ENCODE results near the gene LITAF. TPM values are rescaled to one million over a fixed set of nuclear protein-coding genes. Genes with fewer than 3 reads are reported as not detected.

Gene LITAF
- total RNA-seq, 6 donors from 2014 or later, result 65.8 to 281 (median 113) TPM

DNA sequence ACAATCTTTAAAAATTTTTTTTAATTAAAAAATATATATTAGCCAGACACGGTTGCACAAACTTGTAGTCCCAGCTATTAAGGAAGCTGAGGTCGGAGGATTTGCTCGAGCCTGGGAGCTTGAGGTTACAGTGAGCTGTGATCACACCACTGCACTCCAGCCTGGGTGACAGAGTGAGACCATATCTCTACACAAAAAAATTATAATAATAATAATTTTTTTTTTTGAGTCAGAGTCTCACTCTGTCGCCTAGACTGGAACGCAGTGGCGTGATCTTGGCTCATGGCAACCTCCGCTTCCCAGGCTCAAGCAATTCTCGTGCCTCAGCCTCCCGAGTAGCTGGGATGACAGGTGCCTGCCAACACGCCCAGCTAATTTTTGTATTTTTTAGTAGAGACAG is 23.8 kb downstream of the LITAF start:
- Histone ChIP-seq H3K4me3 (no peak overlapping the region), H3K4me1 (peaks cover 0 to 35% (median 15%) of the 10 kb centered on the region in 4 donors), H3K9me3 (no peaks in the 10 kb centered on the region), H3K27me3 (no peaks in the 10 kb centered on the region), H3K36me3 (peaks cover 0 to 3% (median 0%) of the 10 kb centered on the region in 4 donors), H3K27ac (peak overlapping the region; percentile 2 to 35 (median 8))
- WGBS, 2 donors, result 76 to 84% methylated on average over 10 of the region's 10 CpGs
- no peak for TF ChIP-seq EP300 (IDR thresholded peaks at IDR 0.05)
- TF ChIP-seq POLR2A (IDR thresholded peaks at IDR 0.05), result no peak
- TF ChIP-seq, protein P1, sequence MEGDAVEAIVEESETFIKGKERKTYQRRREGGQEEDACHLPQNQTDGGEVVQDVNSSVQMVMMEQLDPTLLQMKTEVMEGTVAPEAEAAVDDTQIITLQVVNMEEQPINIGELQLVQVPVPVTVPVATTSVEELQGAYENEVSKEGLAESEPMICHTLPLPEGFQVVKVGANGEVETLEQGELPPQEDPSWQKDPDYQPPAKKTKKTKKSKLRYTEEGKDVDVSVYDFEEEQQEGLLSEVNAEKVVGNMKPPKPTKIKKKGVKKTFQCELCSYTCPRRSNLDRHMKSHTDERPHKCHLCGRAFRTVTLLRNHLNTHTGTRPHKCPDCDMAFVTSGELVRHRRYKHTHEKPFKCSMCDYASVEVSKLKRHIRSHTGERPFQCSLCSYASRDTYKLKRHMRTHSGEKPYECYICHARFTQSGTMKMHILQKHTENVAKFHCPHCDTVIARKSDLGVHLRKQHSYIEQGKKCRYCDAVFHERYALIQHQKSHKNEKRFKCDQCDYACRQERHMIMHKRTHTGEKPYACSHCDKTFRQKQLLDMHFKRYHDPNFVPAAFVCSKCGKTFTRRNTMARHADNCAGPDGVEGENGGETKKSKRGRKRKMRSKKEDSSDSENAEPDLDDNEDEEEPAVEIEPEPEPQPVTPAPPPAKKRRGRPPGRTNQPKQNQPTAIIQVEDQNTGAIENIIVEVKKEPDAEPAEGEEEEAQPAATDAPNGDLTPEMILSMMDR (IDR thresholded peaks at IDR 0.05), result no peak
- no peak for TF ChIP-seq POLR2AphosphoS5 (IDR thresholded peaks at IDR 0.05)
- DNase-seq (peak in 1 of 2 donors; percentile 40), ATAC-seq (ENCODE audit: low FRiP score in 2 of 2) (no peak)

DNA sequence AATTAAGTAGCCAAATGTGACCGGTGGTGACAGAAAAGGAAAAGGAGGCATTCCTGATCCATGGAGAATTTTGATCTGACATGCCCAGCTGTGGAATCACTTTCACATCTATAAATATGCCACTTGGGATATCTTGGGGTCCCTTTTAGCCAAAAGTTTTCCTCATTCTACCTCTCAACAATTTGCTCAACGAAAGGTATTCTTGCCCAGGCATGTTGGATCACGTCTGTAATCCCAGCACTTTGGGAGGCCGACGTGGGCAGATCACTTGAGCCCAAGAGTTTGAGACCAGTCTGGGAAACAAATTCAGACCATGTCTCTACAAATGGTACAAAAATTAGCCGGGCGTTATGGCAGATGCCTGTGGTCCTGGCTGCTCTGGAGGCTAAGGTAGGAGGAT is 24.3 kb downstream of the LITAF start:
- peaks cover 0 to 3% (median 0%) of the 10 kb centered on the region in 4 donors for H3K36me3 ChIP-seq
- H3K27me3 ChIP-seq, result no peaks in the 10 kb centered on the region
- 79 to 85% methylated on average over 7 of the region's 7 CpGs for WGBS, 2 donors
- no peak overlapping the region for H3K4me3 ChIP-seq
- DNase-seq, result no peak
- no peak for ATAC-seq (ENCODE audit: low FRiP score in 2 of 2)
- peaks cover 0 to 40% (median 20%) of the 10 kb centered on the region in 4 donors for H3K4me1 ChIP-seq
- peak overlapping the region in 2 of 4 donors; percentile 65 to 73 for H3K27ac ChIP-seq
- TF ChIP-seq, protein P1 (IDR thresholded peaks at IDR 0.05), result no peak
- TF ChIP-seq POLR2AphosphoS5 (IDR thresholded peaks at IDR 0.05), result no peak
- TF ChIP-seq EP300 (IDR thresholded peaks at IDR 0.05), result no peak
- TF ChIP-seq POLR2A (IDR thresholded peaks at IDR 0.05), result no peak
- no peaks in the 10 kb centered on the region for H3K9me3 ChIP-seq

DNA sequence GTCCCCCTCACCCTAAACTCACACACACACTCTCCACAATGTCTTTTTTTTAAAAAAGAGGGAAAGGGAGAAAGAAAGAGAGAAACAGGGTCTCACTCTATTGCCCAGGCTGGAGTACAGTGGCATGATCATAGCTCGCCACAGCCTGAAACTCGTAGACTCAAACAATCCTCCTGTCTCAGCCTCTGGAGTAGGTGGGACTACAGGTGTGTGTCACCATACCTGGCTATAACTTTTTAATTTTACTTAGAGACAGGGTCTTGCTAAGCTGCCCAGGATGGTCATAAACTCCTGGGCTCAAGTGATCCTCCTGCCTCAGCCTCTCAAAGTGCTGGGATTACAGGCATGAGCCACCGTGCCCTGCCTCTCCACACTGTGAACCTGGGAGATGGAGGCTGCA is 24.9 kb downstream of the LITAF start:
- Histone ChIP-seq H3K4me3 (no peak overlapping the region), H3K36me3 (peaks cover 0 to 3% (median 0%) of the 10 kb centered on the region in 4 donors), H3K27ac (peak overlapping the region; percentile 65 to 73 (median 72)), H3K4me1 (peaks cover 0 to 40% (median 21%) of the 10 kb centered on the region in 4 donors), H3K9me3 (no peaks in the 10 kb centered on the region), H3K27me3 (no peaks in the 10 kb centered on the region)
- TF ChIP-seq EP300 (IDR thresholded peaks at IDR 0.05) (no peak), POLR2A (IDR thresholded peaks at IDR 0.05) (no peak), POLR2AphosphoS5 (IDR thresholded peaks at IDR 0.05) (no peak)
- TF ChIP-seq, protein P1 (IDR thresholded peaks at IDR 0.05), result no peak
- WGBS, 2 donors, result 77 to 90% methylated on average over 3 of the region's 3 CpGs
- DNase-seq (no peak), ATAC-seq (ENCODE audit: low FRiP score in 2 of 2) (no peak)

DNA sequence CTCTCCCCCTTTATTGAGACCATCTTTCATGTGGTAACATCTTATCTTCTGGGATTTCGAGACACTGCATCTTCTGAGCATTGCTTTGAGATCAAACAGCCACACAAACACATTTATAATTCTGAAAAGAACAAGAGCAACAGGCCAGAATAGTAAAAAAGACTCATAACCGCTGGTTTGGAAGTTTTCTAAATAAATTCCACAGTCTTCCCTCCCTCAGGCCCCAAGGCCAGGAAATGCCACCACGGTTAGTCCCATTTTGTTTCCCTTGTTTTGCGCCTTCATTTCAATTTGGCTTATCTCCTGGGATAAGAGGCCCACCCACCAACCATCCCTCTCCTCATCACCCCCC is 25.3 kb downstream of the LITAF start:
- TF ChIP-seq POLR2AphosphoS5 (IDR thresholded peaks at IDR 0.05) (no peak), POLR2A (IDR thresholded peaks at IDR 0.05) (no peak), EP300 (IDR thresholded peaks at IDR 0.05) (no peak)
- TF ChIP-seq, protein P1 (IDR thresholded peaks at IDR 0.05), result no peak
- H3K36me3 ChIP-seq, result peaks cover 0 to 7% (median 1%) of the 10 kb centered on the region in 4 donors
- H3K4me1 ChIP-seq, result peaks cover 0 to 40% (median 21%) of the 10 kb centered on the region in 4 donors
- no peaks in the 10 kb centered on the region for H3K27me3 ChIP-seq
- H3K27ac ChIP-seq, result peak overlapping the region; percentile 65 to 73 (median 72)
- WGBS, 2 donors, result 70 to 84% methylated on average over 4 of the region's 4 CpGs
- DNase-seq (no peak), ATAC-seq (ENCODE audit: low FRiP score in 2 of 2) (no peak)
- H3K4me3 ChIP-seq, result peak overlapping the region in 1 of 4 donors; percentile 4
- no peaks in the 10 kb centered on the region for H3K9me3 ChIP-seq
